ENCODE results near the gene PLCZ1.

The PLCZ1 gene

DNA sequence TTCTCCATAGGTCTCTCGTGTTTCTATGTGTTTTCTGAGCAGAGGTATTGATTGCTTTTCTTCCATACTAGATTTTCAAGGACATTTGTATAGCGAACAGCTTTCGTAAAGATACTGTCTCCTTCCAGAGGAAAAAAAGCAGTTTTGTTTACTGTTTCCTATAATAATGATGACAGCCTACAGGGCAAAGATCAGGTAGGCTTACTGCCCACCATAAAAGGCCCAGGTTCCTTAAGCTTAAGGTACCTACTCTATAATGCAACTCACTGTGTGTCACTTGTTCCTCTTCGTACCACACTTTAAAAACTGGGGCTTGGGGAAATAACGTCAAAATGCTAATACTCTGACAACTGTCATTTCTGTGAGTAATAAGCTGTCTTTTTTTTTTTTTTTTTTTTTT is 6.7 kb downstream of the PLCZ1 start:
- no peaks in the 10 kb centered on the region for H3K4me1 Mint-ChIP-seq
- no peaks in the 10 kb centered on the region for H3K27me3 Mint-ChIP-seq (ENCODE audit: low read depth, poor library complexity)
- no peak for DNase-seq
- TF ChIP-seq CTCF (IDR thresholded peaks at IDR 0.05): no peak
- no peak overlapping the region for H3K4me3 Mint-ChIP-seq
- peak overlapping the region; percentile 10 for H3K27ac Mint-ChIP-seq
- peaks cover 16% of the 10 kb centered on the region for H3K9me3 Mint-ChIP-seq
- H3K36me3 Mint-ChIP-seq (ENCODE audit: low read depth): no peaks in the 10 kb centered on the region

DNA sequence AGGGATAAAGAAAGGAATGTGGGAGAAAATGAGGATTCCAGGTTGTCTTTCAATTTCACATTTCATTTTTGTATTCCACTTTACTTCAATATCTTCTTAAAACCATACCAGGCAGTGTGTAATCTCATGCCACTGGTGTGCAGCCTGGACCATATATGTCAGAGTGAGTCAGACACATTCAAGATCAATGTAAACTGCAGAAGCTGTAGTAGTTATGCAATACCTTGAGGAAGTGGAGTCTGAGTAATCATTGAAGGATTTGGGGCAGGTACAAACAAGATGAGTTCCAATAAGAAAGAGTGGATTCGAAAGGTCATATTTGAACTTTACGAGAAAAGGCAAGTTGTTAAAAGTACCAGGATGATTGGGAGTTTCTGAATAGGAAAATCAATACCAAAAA is 14.1 kb downstream of the PLCZ1 start:
- Mint-ChIP-seq H3K27me3 (ENCODE audit: low read depth, poor library complexity) (no peaks in the 10 kb centered on the region), H3K4me3 (no peak overlapping the region), H3K9me3 (no peaks in the 10 kb centered on the region), H3K4me1 (no peaks in the 10 kb centered on the region), H3K36me3 (ENCODE audit: low read depth) (no peaks in the 10 kb centered on the region), H3K27ac (no peak overlapping the region)
- no peak for DNase-seq
- TF ChIP-seq CTCF (IDR thresholded peaks at IDR 0.05): no peak

DNA sequence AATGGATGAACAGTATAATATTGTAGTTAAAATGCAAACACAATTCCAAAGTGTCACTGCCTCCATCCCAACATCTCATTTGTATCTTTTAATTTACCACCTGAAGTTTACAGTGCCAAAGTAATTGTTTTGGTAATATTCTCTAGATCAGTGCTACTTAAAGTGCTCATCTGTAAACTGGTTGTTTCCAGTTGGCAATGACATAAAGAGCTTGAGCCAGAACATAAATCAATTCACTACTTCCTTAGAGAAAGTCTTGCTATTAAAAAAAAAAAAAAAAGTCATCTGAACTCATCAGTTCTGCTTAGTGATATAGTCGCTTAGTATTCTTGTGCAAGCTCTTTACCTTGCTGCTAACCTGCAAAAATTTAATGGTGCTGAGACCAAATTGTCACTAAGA is 16.4 kb downstream of the PLCZ1 start:
- Mint-ChIP-seq H3K27ac (no peak overlapping the region), H3K9me3 (no peaks in the 10 kb centered on the region), H3K27me3 (ENCODE audit: low read depth, poor library complexity) (no peaks in the 10 kb centered on the region), H3K36me3 (ENCODE audit: low read depth) (no peaks in the 10 kb centered on the region), H3K4me1 (no peaks in the 10 kb centered on the region), H3K4me3 (no peak overlapping the region)
- TF ChIP-seq CTCF (IDR thresholded peaks at IDR 0.05): no peak
- no peak for DNase-seq

- no peak for DNase-seq
- Mint-ChIP-seq H3K36me3 (ENCODE audit: low read depth) (no peaks in the 10 kb centered on the region), H3K4me1 (no peaks in the 10 kb centered on the region), H3K9me3 (no peaks in the 10 kb centered on the region), H3K4me3 (no peak overlapping the region), H3K27ac (no peak overlapping the region), H3K27me3 (ENCODE audit: low read depth, poor library complexity) (peaks cover 3% of the 10 kb centered on the region)
- no peak for TF ChIP-seq CTCF (IDR thresholded peaks at IDR 0.05)
Measured at GRCh38 chr12:18720690-18721089, 17.1 kb downstream of the PLCZ1 start.

GRCh38 chr12:18719922-18720510 is 17.8 kb downstream of the PLCZ1 start:
- Mint-ChIP-seq H3K4me1 (no peaks in the 10 kb centered on the region), H3K27ac (no peak overlapping the region), H3K27me3 (ENCODE audit: low read depth, poor library complexity) (peaks cover 7% of the 10 kb centered on the region), H3K9me3 (no peaks in the 10 kb centered on the region), H3K36me3 (ENCODE audit: low read depth) (no peaks in the 10 kb centered on the region), H3K4me3 (no peak overlapping the region)
- no peak for TF ChIP-seq CTCF (IDR thresholded peaks at IDR 0.05)
- DNase-seq: no peak

DNA sequence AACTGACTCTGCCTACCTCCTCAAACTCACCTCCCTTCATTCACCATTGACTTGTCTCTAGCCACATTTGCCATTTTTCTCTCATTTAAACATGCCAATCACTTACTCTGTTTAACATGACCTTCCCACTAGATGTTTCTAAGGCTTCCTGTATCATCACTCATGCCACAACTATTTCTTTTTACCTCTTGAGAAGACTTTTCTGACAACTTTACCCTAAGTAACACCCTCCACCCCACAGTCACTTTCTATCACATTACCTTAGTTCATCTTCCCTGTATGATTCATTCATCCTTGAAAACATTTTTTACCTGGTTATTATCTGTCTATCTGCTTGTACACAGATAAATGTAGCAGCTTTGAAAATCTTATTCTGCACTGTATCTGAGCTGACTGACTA is 19.4 kb downstream of the PLCZ1 start:
- Mint-ChIP-seq H3K27me3 (ENCODE audit: low read depth, poor library complexity) (peaks cover 7% of the 10 kb centered on the region), H3K27ac (no peak overlapping the region), H3K9me3 (no peaks in the 10 kb centered on the region), H3K4me1 (no peaks in the 10 kb centered on the region), H3K36me3 (ENCODE audit: low read depth) (no peaks in the 10 kb centered on the region), H3K4me3 (no peak overlapping the region)
- no peak for TF ChIP-seq CTCF (IDR thresholded peaks at IDR 0.05)
- DNase-seq: no peak
